Spinal cord (tissue), 10 donors: ENCODE measurements around the gene JAZF1. TPM values are rescaled to one million over a fixed set of nuclear protein-coding genes. Genes with fewer than 3 reads are reported as not detected.
A peak's percentile ranks its signal among the peaks of the same experiment; 100 is the strongest.

Source experiments
- DNase-seq, 6 donors: peaks; one replicate each; pipeline versions ENCODE4 v3.0.0 to v3.0.0-alpha.2; 2013 to 2015; ENCODE audit warnings: low spot score in 6 of 6, low read depth in 4 of 6
- H3K27ac ChIP-seq: one replicate; pipeline ENCODE4 v1.5.1; 2013; ENCODE audit warnings: low read depth, low read length, control low read depth
- H3K27me3 ChIP-seq: one replicate; pipeline ENCODE4 v1.6.1; 2013; ENCODE audit warnings: low read length; ENCODE audit not compliant: control insufficient read depth, insufficient read depth
- H3K36me3 ChIP-seq: one replicate; pipeline ENCODE4 v1.6.1; 2013; ENCODE audit warnings: low read length; ENCODE audit not compliant: control insufficient read depth, insufficient read depth
- H3K4me1 ChIP-seq: one replicate; pipeline ENCODE4 v1.6.1; 2013; ENCODE audit warnings: low read length; ENCODE audit not compliant: control insufficient read depth, insufficient read depth
- H3K4me3 ChIP-seq: one replicate; pipeline ENCODE4 v1.5.1; 2013; ENCODE audit warnings: low read depth, low read length, control low read depth
- H3K9me3 ChIP-seq: one replicate; pipeline ENCODE4 v1.6.1; 2013; ENCODE audit warnings: low read length; ENCODE audit not compliant: control insufficient read depth, insufficient read depth
- WGBS: methylation state at CpG from one replicate; pipeline ENCODE4 v1.1.5; 2013; ENCODE audit warnings: missing lambda C conversion rate; ENCODE audit not compliant: insufficient coverage; 5-methylcytosine and 5-hydroxymethylcytosine counted together
- polyA plus RNA-seq, 2 donors: library from polyadenylated mRNA; unstranded; fragments of 120-200 nt; gene quantifications; one replicate each; pipeline ENCODE4 v1.2.1, GENCODE V29; 2013; ENCODE audit not compliant: insufficient read length in 2 of 2
- total RNA-seq, 2 donors: library from RNA; depleted of rRNA in 1 of 2; stranded (reverse); fragments of 120-200 nt in 1 of 2; fragments of >200 nt in 1 of 2; gene quantifications; one replicate each; pipeline versions ENCODE4 v1.2.3 to v1.2.4, GENCODE V29; 2013 to 2014
- donor health status: healthy.

Gene JAZF1
- total and polyA plus RNA-seq, 4 donors, result 20.7 to 66.0 (median 50.5) TPM

DNA sequence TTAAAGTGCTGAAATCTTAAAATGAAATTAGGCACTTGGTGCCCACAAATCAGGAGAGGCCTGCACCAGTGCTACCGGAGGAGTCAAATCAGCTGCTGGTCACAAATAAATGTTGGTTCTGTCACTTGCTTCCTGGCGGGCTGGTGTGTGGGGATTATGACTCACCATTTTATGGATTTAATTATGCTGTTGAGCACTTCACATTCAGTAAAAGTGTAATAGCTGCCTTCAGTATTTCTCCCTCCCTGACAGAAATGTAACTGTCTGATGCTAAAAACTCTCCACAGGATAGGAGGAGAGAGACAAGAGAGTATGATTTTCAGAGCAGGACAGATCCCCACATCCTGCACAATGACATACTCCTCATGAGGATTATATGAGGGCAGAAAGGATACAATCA, 186.0 kb downstream of the JAZF1 start:
- 33% methylated on average over 1 of the region's 2 CpGs for WGBS
- Histone ChIP-seq H3K4me3 (no peak overlapping the region), H3K4me1 (peaks cover 11% of the 10 kb centered on the region), H3K36me3 (peaks cover 2% of the 10 kb centered on the region), H3K27me3 (peaks cover 2% of the 10 kb centered on the region), H3K27ac (peak overlapping the region; percentile 42), H3K9me3 (no peaks in the 10 kb centered on the region)
- peak in 1 of 6 donors; percentile 48 for DNase-seq

DNA sequence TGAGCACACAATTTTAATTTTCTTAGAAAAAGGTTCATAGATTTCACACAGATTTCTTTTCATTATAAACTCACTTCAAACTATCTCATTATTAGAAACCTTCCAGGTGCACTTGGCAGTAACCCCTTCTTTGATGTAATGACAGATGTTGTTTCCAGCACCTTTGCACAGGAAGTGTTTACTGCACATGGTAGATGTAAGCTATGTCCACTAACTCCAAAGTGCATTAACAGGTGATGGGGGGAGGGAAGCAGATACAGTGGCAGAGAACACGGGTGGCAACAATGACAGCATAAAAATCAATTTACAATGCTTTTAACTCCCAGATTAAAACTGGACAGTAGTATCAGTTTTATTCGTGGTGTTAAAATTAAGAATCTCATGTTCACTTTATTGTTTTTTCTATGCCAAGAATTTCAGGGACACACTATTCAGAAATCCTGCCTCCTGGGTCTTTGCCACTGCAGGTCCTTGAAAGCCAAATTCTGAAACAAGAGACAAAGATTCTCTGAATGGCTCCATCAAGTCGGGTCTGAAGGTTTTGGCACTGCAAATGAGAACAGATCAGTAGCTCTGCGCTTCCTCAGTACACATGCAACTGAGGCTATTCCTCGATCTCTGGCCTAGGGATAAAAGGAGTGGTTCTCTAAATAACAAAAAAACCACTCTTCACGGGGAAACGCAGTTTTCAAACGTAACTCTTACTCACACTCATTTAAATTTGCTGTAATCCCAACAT, 187.7 kb downstream of the JAZF1 start:
- DNase-seq, result peak in 5 of 6 donors; percentile 57 to 88 (median 62)
- peaks cover 8% of the 10 kb centered on the region for H3K4me1 ChIP-seq
- peaks cover 2% of the 10 kb centered on the region for H3K27me3 ChIP-seq
- H3K9me3 ChIP-seq, result no peaks in the 10 kb centered on the region
- H3K36me3 ChIP-seq, result peaks cover 2% of the 10 kb centered on the region
- H3K27ac ChIP-seq, result peak overlapping the region; percentile 75
- no peak overlapping the region for H3K4me3 ChIP-seq
- 51% methylated on average over 2 of the region's 8 CpGs for WGBS

DNA sequence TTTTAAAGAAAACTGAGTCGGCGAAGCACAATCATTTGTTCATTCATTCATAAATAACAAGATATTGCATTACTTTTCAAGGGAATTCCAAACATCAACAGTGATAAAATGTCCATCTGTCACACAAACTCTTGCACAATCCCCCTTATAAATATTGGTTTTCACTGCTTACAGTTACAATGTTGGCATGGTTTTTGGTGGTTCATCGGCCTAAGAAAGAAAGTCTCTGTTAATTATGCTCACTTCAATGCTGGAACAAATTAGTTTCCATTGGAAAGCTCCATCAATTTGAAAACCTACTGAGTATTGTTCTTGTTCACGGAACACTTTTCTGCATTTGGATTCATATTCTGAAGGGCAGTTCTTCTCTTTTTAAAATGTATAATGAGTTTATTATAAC, 188.5 kb downstream of the JAZF1 start:
- WGBS, result no CpG with 5 or more reads among the region's 4 CpGs
- Histone ChIP-seq H3K27ac (peak overlapping the region; percentile 75), H3K4me1 (peaks cover 3% of the 10 kb centered on the region), H3K27me3 (peaks cover 2% of the 10 kb centered on the region), H3K36me3 (no peaks in the 10 kb centered on the region), H3K4me3 (no peak overlapping the region), H3K9me3 (no peaks in the 10 kb centered on the region)
- peak in 2 of 6 donors; percentile 67 to 79 for DNase-seq

DNA sequence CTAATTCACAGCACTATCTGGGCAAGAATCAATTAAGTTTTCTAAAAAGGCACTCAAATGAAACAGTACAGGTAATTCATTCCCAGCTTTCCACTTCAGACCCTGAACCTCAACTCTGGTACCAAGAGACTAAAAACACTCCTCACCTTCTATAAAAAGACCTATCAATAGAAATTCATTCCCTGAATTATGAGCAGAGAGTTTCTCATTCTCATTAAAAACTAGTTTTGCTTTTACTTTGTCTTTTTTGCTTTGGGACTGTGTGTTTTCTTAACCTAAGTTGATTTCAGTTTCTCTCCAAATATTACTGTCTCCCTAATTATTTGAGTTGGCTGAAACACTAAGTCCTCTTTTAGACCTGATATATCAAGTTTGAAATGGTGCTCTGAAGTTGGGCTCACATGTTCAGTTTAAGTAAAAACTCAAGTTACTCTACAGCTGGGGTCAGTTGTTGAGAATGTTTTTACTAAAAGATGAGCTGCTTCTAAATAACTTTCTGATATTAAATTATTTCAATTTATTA, 189.5 kb downstream of the JAZF1 start:
- Histone ChIP-seq H3K4me3 (no peak overlapping the region), H3K4me1 (peaks cover 3% of the 10 kb centered on the region), H3K27me3 (peaks cover 2% of the 10 kb centered on the region), H3K36me3 (no peaks in the 10 kb centered on the region), H3K9me3 (no peaks in the 10 kb centered on the region), H3K27ac (peak overlapping the region; percentile 75)
- DNase-seq, result no peak

DNA sequence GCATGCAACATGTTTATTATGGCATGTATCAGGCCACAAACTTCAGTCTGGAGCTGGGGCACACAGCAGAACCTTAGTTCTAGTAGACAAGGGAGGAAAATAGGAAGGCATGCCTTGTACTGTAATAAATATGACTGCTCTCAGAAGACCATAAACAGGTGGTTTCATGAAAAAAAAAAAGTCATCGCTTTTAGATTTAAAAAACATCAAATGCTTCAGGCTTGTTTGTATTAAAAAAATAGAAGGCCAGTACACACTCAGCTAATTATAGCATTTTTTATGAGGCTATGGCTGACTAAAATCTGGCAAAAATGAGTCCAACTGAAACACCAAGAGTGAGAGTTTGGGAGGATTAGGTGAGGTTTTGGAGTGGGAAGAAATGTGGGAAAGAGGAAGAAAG, 204.1 kb downstream of the JAZF1 start:
- Histone ChIP-seq H3K4me1 (no peaks in the 10 kb centered on the region), H3K9me3 (no peaks in the 10 kb centered on the region), H3K27ac (no peak overlapping the region), H3K4me3 (no peak overlapping the region), H3K36me3 (no peaks in the 10 kb centered on the region), H3K27me3 (no peaks in the 10 kb centered on the region)
- WGBS, result no CpG with 5 or more reads among the region's 1 CpG
- no peak for DNase-seq

DNA sequence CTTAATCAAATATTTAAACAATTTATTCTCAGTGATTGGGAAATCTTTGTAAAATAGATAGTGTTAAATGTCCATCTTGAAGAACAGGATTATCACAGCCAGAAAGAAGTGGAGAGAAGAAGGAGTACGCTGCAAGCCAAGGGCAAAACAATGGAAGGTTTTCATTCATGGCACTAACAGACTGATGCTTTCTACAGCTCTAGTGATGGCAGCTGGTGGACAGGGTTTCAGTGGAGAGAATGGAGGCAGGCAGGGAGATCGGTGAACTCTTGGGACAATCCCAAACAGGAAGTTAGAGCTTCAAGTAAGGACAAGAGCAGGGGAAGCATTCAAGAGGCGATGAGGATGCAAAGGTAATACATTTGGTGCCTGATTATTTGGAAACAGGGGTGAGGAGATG, 207.0 kb downstream of the JAZF1 start:
- Histone ChIP-seq H3K36me3 (no peaks in the 10 kb centered on the region), H3K4me3 (no peak overlapping the region), H3K4me1 (peaks cover 4% of the 10 kb centered on the region), H3K27ac (no peak overlapping the region), H3K9me3 (no peaks in the 10 kb centered on the region), H3K27me3 (no peaks in the 10 kb centered on the region)
- DNase-seq, result no peak
- WGBS, result 80% methylated on average over 3 of the region's 3 CpGs

DNA sequence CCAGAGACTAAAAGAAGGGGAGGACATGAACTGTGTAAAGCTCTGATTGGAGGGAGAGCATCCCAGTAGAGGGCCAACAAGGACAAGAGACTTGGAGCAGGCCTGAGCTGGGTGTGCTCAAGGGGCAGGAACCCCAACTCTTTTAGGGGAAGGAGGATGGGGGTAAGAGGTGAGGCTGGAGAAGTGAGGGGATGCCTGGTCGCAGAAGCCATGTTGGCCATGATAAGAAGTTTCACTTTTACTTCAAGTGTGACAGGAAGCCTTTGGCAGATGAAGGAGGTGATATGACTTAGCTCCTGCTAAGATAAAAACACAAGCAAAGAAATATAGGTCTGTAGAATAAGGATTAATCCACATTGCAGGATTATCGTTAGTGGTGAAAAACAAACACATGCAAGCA, 208.3 kb downstream of the JAZF1 start:
- no peaks in the 10 kb centered on the region for H3K36me3 ChIP-seq
- no peak for DNase-seq
- 100% methylated on average over 1 of the region's 2 CpGs for WGBS
- H3K27ac ChIP-seq, result no peak overlapping the region
- H3K4me1 ChIP-seq, result peaks cover 4% of the 10 kb centered on the region
- no peak overlapping the region for H3K4me3 ChIP-seq
- no peaks in the 10 kb centered on the region for H3K9me3 ChIP-seq
- no peaks in the 10 kb centered on the region for H3K27me3 ChIP-seq

DNA sequence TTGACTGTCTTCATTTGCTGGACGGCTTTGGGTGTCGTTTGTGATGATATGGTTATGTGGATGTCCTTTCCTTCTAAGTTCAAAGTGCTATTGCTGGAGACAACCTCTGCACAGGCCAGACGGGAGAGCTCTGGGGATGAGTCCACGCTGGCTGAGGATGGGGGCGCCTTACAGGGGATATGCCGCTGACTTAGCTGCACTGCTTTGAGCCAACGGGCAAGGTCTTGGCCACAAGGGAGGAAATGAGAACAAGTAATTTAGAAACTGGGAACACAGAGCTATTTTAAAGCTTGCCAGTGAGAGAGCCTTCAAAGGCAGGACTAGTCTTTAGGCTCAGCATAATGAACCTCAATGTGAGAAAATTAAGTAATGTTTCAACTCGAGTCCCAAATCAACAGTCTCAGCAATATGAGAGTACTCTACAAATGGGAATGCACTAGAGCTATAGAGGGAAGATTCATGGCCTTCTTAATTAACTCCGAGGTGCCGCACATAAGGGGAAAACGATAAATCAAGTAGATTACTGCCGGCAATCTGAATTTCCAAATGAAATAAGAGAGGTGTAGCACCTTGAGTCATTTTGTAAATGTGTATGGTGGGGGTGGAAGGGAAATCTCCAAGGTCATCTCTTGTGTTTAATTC, 209.3 kb downstream of the JAZF1 start:
- peaks cover 4% of the 10 kb centered on the region for H3K4me1 ChIP-seq
- DNase-seq, result peak in 1 of 6 donors; percentile 92
- H3K27ac ChIP-seq, result no peak overlapping the region

DNA sequence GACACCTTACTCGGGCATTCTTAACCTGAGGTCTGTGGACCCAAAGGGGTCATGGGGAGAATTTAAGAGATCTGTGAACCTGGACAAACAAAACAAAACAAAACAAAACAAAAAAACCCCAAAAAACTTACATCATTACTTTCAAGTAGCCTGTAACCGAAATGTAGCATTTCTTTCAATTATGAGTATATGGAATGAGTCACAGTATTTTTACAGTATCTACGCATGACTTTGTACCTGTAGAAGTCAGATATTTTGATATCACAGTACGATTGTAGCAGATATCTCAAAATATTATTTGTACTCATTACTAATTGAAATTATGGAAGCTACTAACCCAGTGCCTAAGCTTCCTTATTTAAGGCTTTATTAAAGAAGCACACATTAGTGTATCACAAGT, 210.2 kb downstream of the JAZF1 start:
- H3K27ac ChIP-seq, result no peak overlapping the region
- no CpG with 5 or more reads among the region's 4 CpGs for WGBS
- DNase-seq, result no peak

More for the DNA sequence above, 209.3 kb downstream of the JAZF1 start:
- Histone ChIP-seq H3K4me3 (no peak overlapping the region), H3K36me3 (no peaks in the 10 kb centered on the region), H3K9me3 (no peaks in the 10 kb centered on the region), H3K27me3 (no peaks in the 10 kb centered on the region)
- 63% methylated on average over 11 of the region's 12 CpGs for WGBS

DNA sequence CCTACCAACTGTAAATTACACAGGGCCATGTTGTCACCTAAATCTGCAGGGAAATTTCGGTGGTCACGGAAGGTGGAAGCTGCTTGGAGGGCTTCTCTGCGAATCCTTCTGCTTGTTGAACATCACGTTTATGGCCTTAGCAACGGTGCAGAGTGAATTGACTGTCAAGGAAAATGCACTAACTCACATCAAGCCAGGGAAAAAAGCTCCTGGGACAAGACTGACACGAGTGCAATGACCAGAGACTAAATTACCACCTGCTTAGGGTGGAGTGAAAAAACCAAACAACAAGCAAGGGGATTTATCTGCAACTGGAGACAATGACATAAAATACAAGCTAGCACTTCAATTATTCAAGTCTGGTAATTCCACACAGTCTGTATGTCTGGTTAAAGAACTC, 211.2 kb downstream of the JAZF1 start:
- H3K36me3 ChIP-seq, result no peaks in the 10 kb centered on the region
- H3K27ac ChIP-seq, result no peak overlapping the region
- WGBS, result 49% methylated on average over 5 of the region's 6 CpGs
- peaks cover 4% of the 10 kb centered on the region for H3K4me1 ChIP-seq
- DNase-seq, result peak in 1 of 6 donors; percentile 56
- no peaks in the 10 kb centered on the region for H3K9me3 ChIP-seq
- no peaks in the 10 kb centered on the region for H3K27me3 ChIP-seq
- H3K4me3 ChIP-seq, result no peak overlapping the region

More for the DNA sequence above, 210.2 kb downstream of the JAZF1 start:
- Histone ChIP-seq H3K27me3 (no peaks in the 10 kb centered on the region), H3K36me3 (no peaks in the 10 kb centered on the region), H3K4me3 (no peak overlapping the region), H3K9me3 (no peaks in the 10 kb centered on the region), H3K4me1 (peaks cover 4% of the 10 kb centered on the region)
